Pancreas (tissue), 10 donors: ENCODE results near the gene KCNK18. TPM values are rescaled to one million over a fixed set of nuclear protein-coding genes. Genes with fewer than 3 reads are reported as not detected.

Experiments used
- ATAC-seq, 4 donors: fragments of 200-7000 bp; cut with Tn5 transposase; one replicate each; pipeline versions ENCODE4 v1.8.0 to v1.9.1; 2020; ENCODE audit warnings: mild to moderate bottlenecking in 4 of 4, moderate library complexity in 4 of 4
- DNase-seq, 6 donors: peaks; one replicate each; pipeline ENCODE4 v3.0.0-alpha.2; 2020
- FAIRE-seq: peaks from 2 replicates; lab custom pipeline; 2012; peaks lifted over from hg19 to GRCh38; lab: Jason Lieb, UNC
- H3K27ac ChIP-seq, 4 donors: fragments of 200-600 bp; sonication (generic); 1 replicate in 3 of 4; 2 replicates in 1 of 4; pipeline versions ENCODE4 v1.5.0 to v1.8.0; 2020
- H3K27me3 ChIP-seq, 4 donors: fragments of 200-600 bp; one replicate each; pipeline ENCODE4 v1.8.0; 2021
- H3K36me3 ChIP-seq, 3 donors: fragments of 200-600 bp; sonication (generic) in 1 of 3; one replicate each; pipeline versions ENCODE4 v1.5.0 to v1.8.0; 2020 to 2021
- H3K4me1 ChIP-seq, 3 donors: fragments of 200-600 bp; one replicate each; pipeline ENCODE4 v1.8.0; 2021
- H3K4me3 ChIP-seq, 4 donors: fragments of 200-600 bp; sonication (generic) in 2 of 4; one replicate each; pipeline versions ENCODE4 v1.5.0 to v1.8.0; 2020 to 2021
- H3K9me3 ChIP-seq, 4 donors: fragments of 200-600 bp; one replicate each; pipeline ENCODE4 v1.8.0; 2021
- CTCF ChIP-seq, 4 donors: fragments of 200-600 bp; sonication (generic) in 3 of 4; IDR thresholded peaks; one replicate each; pipeline versions ENCODE4 v1.5.0 to v1.8.0; 2021; ENCODE audit warnings: antibody characterized with exemption in 4 of 4
- WGBS, 2 donors: extraction: QIAGEN DNeasy Blood & Tissue Kit; methylation state at CpG; one replicate each; pipeline ENCODE4 v1.1.7; 2013; 5-methylcytosine and 5-hydroxymethylcytosine counted together
- intact Hi-C, 3 donors: fragments of 100-400 bp; cut with DNase I; formaldehyde crosslinking; loops; one replicate each; pipeline versions ENCODE4 v1.11.1 to v1.14.2; 2022
- polyA plus RNA-seq, 2 donors: library from polyadenylated mRNA; stranded (reverse); fragments of 200-250 nt; gene quantifications; one replicate each; pipeline ENCODE4 v1.2.3, GENCODE V29; 2013
- total RNA-seq, 6 donors: library from RNA; stranded (reverse); fragmentation: NEBNext Ultra II Directional in 4 of 6; extraction: Animal tissue kit (Norgen Biotek cat#: 25700) in 4 of 6; gene quantifications; one replicate each; pipeline versions ENCODE4 v1.2.1 to v1.2.4, GENCODE V29; 2021 to 2023
- donor health status: healthy with polysubstance abuse.
- donor health status: DM: no; HTN: no; CAD: no; lungs with moderate emphysema.
- donor health status: DM: no; HTN: no; CAD: no.
- donor health status: control.
- donor health status: control.
- donor health status: Bipolar disorder and iron deficiency.
- donor health status: DM: yes; HTN: yes; CAD: no.
- donor health status: DM: no; HTN: no; CAD: no.
- donor health status: DM: no; HTN: no; CAD: no.
- donor health status: DM: yes; HTN: yes; CAD: no.

The KCNK18 gene
- not detected for total RNA-seq
- not detected for polyA plus RNA-seq

GRCh38 chr10:117197189-117197588 is at the start of gene KCNK18:
Gene KCNK18, plus strand, starts transcription at chr10:117197489. Its CDS starts 0 bp downstream, at chr10:117197489.
- DNase-seq (no peak), FAIRE-seq (no peak), ATAC-seq (no peak)
- Histone ChIP-seq H3K27ac (no peak within 1 kb of the TSS), H3K36me3 (no peaks in the 10 kb centered on the region), H3K27me3 (no peaks in the 10 kb centered on the region), H3K4me1 (no peaks in the 10 kb centered on the region), H3K9me3 (no peaks in the 10 kb centered on the region), H3K4me3 (no peak within 1 kb of the TSS)
- TF ChIP-seq CTCF (IDR thresholded peaks at IDR 0.05) = no peak
- 74 to 79% methylated on average over 12 of the region's 12 CpGs for WGBS, 2 donors
- intact Hi-C loops = no loop called here

GRCh38 chr10:117148284-117148683 is 49.0 kb upstream of the KCNK18 start:
- 80 to 88% methylated on average over 3 of the region's 3 CpGs for WGBS, 2 donors
- no peak overlapping the region for H3K27ac ChIP-seq
- H3K4me3 ChIP-seq = no peak overlapping the region
- H3K27me3 ChIP-seq = peaks cover 0 to 14% (median 4%) of the 10 kb centered on the region in 4 donors
- DNase-seq = no peak
- no peaks in the 10 kb centered on the region for H3K4me1 ChIP-seq
- H3K36me3 ChIP-seq = no peaks in the 10 kb centered on the region
- H3K9me3 ChIP-seq = no peaks in the 10 kb centered on the region
- no peak for ATAC-seq
- intact Hi-C loops = no loop called here
- FAIRE-seq = no peak
- TF ChIP-seq CTCF (IDR thresholded peaks at IDR 0.05) = no peak

- no peaks in the 10 kb centered on the region for H3K36me3 ChIP-seq
- no peak for TF ChIP-seq CTCF (IDR thresholded peaks at IDR 0.05)
- no peak for ATAC-seq
- peaks cover 0 to 10% (median 0%) of the 10 kb centered on the region in 4 donors for H3K27me3 ChIP-seq
- no peaks in the 10 kb centered on the region for H3K9me3 ChIP-seq
- intact Hi-C loops = no loop called here
- no peak for DNase-seq
- FAIRE-seq = no peak
- no peak overlapping the region for H3K27ac ChIP-seq
- no peak overlapping the region for H3K4me3 ChIP-seq
- no peaks in the 10 kb centered on the region for H3K4me1 ChIP-seq
- 56 to 76% methylated on average over 3 of the region's 3 CpGs for WGBS, 2 donors
Measured at GRCh38 chr10:117152668-117153067, 44.6 kb upstream of the KCNK18 start.

- 27 to 37% methylated on average over 2 of the region's 2 CpGs for WGBS, 2 donors
- DNase-seq = no peak
- FAIRE-seq = no peak
- Histone ChIP-seq H3K4me1 (peaks cover 0 to 8% (median 6%) of the 10 kb centered on the region in 3 donors), H3K27me3 (peaks cover 8 to 55% (median 14%) of the 10 kb centered on the region in 4 donors), H3K4me3 (no peak overlapping the region), H3K9me3 (no peaks in the 10 kb centered on the region), H3K36me3 (no peaks in the 10 kb centered on the region), H3K27ac (no peak overlapping the region)
- no peak for ATAC-seq
- TF ChIP-seq CTCF (IDR thresholded peaks at IDR 0.05) = no peak
- intact Hi-C loops = no loop called here
Measured at GRCh38 chr10:117158297-117158696, 39.0 kb upstream of the KCNK18 start.

- WGBS, 2 donors = 17 to 21% methylated on average over 6 of the region's 6 CpGs
- Histone ChIP-seq H3K9me3 (no peaks in the 10 kb centered on the region), H3K36me3 (no peaks in the 10 kb centered on the region), H3K27me3 (peaks cover 8 to 65% (median 17%) of the 10 kb centered on the region in 4 donors), H3K27ac (no peak overlapping the region), H3K4me3 (no peak overlapping the region), H3K4me1 (peaks cover 0 to 12% (median 7%) of the 10 kb centered on the region in 3 donors)
- intact Hi-C loops = no loop called here
- FAIRE-seq = no peak
- no peak for DNase-seq
- no peak for TF ChIP-seq CTCF (IDR thresholded peaks at IDR 0.05)
- ATAC-seq = no peak
Measured at GRCh38 chr10:117159390-117159789, 37.9 kb upstream of the KCNK18 start.
